BJ (cell line): ENCODE measurements around the gene TET1. TPM values are rescaled to one million over a fixed set of nuclear protein-coding genes. Genes with fewer than 3 reads are reported as not detected.

Experiments
- CTCF ChIA-PET: fragments of 350-600 bp; formaldehyde crosslinking; extraction: SDS; loops from one replicate; lab custom pipeline; 2021; ENCODE audit warnings: antibody characterized with exemption, inconsistent platforms; lab: Yijun Ruan, JAX
- POLR2A ChIA-PET: fragments of 300-600 bp; sonication (Branson Sonifier 250); formaldehyde crosslinking; extraction: SDS; loops from one replicate; lab custom pipeline; 2021; ENCODE audit warnings: antibody characterized with exemption; lab: Charles Lee
- DNase-seq: peaks from one replicate; pipeline ENCODE4 v3.0.0-alpha.2; 2011; ENCODE audit warnings: low read depth
- H3K27me3 ChIP-seq: 2 replicates; pipeline ENCODE4 v1.6.0; 2011; ENCODE audit warnings: low read length; ENCODE audit not compliant: control insufficient read depth, insufficient read depth
- H3K36me3 ChIP-seq: 2 replicates; pipeline ENCODE4 v1.5.1; 2011; ENCODE audit warnings: low read length; ENCODE audit not compliant: control insufficient read depth, insufficient read depth
- H3K4me3 ChIP-seq: 2 replicates; pipeline ENCODE4 v1.5.1; 2011; ENCODE audit warnings: low read depth, mild to moderate bottlenecking, control low read depth, low read length
- polyA plus RNA-seq: library from polyadenylated mRNA; depleted of rRNA; stranded (reverse); fragments of >200 nt; gene quantifications from 2 replicates; pipeline ENCODE4 v1.2.3, GENCODE V29; 2011
- TF ChIP-seq, protein P1 (sequence below): IDR thresholded peaks from 2 replicates; pipeline ENCODE4 v1.5.1; 2011; ENCODE audit warnings: low read depth, mild to moderate bottlenecking, control low read depth, inconsistent platforms, low read length, moderate library complexity; ENCODE audit not compliant: insufficient read depth

TET1 gene
- polyA plus RNA-seq, 1 experiment = 1.1 TPM

DNA sequence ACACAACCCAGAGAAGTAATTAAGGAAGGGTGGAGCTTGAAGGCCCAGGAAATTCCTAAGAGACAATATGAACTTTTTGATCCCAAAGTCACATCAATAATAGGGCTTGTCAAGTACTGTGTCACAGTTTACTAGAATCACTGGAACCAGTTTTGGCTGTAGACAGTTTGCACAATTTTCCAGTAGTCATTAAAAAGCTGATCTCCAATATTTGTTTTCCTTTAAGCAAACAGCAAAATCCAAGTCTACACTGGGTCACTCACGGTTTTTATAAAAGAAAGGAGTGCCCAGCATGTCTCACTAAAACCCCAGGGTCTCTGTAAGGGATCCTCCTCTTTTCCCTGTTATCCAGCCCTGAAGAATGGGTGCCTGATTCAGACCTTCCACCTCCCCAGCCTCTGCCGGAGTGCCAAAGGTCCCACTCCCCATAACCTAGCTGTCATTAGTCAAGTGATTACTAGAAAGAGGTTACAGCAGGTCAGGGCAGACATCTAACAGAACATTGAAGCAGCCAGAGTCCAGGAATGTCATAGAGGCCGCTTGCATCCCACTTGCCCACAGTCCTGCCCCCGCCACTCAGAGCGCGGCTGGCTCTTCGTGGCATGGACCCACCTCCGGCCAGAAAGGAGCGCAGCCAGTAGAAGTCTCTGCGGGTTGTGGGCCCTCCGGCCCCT, 33.4 kb upstream of the TET1 start:
- DNase-seq = no peak

DNA sequence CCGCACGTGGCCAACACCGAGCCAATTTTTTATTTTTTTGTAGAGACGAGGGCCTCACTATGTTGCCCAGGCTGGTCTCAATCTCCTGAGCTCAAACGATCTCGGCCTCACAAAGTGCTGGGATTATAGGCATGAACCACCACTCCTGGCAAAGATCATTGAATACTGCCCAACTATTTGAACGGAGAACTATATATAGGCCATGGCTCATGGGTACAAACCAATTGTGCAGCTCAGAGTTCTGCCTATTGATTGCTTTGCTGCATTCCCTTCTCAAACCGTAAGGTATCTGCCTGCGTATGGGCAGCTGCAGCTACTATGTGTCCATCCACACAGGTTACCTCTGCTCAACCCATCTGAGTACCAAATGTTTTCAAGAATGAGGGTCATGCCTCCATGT, 23.2 kb upstream of the TET1 start:
- ChIA-PET CTCF (no interaction called here), POLR2A (no interaction called here)
- Histone ChIP-seq H3K4me3 (no peak overlapping the region), H3K36me3 (no peaks in the 10 kb centered on the region), H3K27me3 (no peaks in the 10 kb centered on the region)
- TF ChIP-seq, protein P1, sequence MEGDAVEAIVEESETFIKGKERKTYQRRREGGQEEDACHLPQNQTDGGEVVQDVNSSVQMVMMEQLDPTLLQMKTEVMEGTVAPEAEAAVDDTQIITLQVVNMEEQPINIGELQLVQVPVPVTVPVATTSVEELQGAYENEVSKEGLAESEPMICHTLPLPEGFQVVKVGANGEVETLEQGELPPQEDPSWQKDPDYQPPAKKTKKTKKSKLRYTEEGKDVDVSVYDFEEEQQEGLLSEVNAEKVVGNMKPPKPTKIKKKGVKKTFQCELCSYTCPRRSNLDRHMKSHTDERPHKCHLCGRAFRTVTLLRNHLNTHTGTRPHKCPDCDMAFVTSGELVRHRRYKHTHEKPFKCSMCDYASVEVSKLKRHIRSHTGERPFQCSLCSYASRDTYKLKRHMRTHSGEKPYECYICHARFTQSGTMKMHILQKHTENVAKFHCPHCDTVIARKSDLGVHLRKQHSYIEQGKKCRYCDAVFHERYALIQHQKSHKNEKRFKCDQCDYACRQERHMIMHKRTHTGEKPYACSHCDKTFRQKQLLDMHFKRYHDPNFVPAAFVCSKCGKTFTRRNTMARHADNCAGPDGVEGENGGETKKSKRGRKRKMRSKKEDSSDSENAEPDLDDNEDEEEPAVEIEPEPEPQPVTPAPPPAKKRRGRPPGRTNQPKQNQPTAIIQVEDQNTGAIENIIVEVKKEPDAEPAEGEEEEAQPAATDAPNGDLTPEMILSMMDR = no peak
- no peak for DNase-seq

More for the DNA sequence above, 33.4 kb upstream of the TET1 start:
- Histone ChIP-seq H3K27me3 (no peaks in the 10 kb centered on the region), H3K4me3 (peak overlapping the region; percentile 86), H3K36me3 (no peaks in the 10 kb centered on the region; the same call in 1 of the 2 replicates)
- TF ChIP-seq, protein P1 = no peak
- CTCF ChIA-PET = interaction anchor here (0.6 kb wide), 1 partner anchor 371 kb away, joined by 3 read pairs; no protein-coding TSS in a partner anchor
- POLR2A ChIA-PET = no interaction called here

DNA sequence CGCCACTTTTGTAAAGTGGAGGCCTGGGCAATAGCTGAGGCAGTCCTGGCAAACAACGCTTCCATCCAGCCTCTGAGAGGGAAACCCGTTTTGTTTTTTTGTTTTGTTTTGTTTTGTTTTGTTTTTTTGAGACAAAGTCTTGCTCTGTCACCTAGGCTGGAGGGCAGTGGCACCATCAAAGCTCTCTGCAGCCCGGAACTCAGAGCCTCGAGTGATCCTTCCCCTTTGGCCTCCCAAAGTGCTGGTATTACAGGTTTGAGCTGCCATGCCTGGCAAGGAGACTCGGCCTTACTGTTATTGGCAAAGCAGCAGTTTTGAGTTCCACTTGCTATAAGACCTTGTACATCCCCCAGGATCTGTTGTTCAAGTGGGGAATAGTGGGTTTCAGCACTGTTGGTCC, 22.3 kb upstream of the TET1 start:
- Histone ChIP-seq H3K27me3 (no peaks in the 10 kb centered on the region), H3K36me3 (no peaks in the 10 kb centered on the region), H3K4me3 (no peak overlapping the region)
- TF ChIP-seq, protein P1 = no peak
- ChIA-PET CTCF (interaction anchor here (1.9 kb wide), 1 partner anchor 13 kb away, joined by 8 read pairs; no protein-coding TSS in a partner anchor), POLR2A (no interaction called here)
- DNase-seq = no peak

DNA sequence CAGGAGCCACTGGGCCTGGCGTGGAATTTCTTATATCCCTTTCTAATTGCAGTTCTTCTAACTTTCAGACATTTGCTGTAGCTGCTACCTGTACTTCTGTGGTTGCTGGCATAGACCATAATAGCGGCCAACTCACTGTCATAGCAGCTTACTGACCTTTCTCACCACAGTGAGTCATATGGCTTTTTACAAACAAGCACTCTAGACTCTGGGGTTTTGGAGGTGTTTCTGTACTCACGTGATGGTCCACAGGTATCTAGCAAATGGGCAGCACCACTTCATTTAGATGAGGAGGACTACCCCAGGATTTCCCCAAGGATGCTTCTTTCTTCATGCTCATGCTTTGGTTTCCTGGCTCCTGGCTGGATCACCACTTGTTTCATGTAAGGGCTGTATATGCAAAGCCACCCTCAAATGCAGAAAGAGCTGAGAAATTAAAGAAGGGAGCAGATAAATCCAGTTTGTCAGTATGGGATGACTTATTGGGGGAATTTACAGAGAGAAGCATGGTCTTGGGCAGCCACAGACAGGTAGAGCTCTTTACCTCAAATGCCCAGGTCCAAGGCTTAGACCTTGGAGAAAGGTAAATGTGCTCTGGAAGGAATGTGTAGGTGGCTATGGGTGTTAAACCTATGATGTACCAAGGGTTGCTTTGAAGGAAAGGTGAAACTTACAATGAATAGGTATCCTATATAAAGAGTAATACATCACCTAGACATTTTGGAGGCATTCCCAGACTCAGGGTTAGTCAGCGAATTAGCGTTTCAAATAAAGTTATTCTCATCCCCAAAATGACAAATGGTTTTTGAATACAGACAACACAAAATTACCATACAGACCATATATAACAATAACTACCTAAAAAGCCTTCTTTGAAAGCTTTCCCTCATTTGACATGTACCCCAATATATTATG, 16.9 kb upstream of the TET1 start:
- Histone ChIP-seq H3K4me3 (no peak overlapping the region), H3K27me3 (no peaks in the 10 kb centered on the region), H3K36me3 (no peaks in the 10 kb centered on the region)
- TF ChIP-seq, protein P1 = no peak
- CTCF ChIA-PET = interaction anchor here (0.9 to 1.0 kb wide), 2 partner anchors 7 to 131 kb away, joined by 3 to 6 read pairs; no protein-coding TSS in a partner anchor
- POLR2A ChIA-PET = no interaction called here
- no peak for DNase-seq

DNA sequence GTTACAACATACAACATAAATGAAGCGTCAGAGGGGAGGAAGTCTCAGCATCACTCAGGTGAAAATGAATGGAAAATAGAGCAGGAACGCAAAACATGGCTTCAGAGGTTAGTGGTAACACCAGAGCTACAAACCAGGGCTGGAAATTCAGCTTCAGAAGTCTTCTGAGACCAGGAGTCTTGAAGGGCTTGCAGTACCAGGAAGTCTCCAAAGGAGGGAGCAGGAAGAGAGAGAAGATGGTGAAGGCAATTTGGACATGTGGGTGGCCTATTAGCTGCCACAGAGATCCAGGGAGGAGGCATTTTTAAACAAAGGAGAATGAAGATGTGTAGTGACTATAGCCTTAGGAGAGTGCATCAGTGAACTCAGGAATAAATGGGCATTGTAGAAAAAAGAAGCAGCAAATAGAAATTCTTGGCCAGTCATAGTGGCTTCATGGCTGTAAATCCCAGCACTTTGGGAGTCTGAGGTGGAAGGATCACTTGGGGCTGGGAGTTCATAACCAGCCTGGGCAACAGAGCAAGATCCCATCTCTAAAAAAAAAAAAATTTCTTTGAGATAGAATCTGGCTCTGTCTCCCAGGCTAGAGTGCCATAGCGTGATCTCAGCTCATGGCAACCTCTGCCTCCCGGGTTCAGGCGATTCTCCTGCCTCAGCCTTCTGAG, 9.3 kb upstream of the TET1 start:
- H3K27me3 ChIP-seq = no peaks in the 10 kb centered on the region
- CTCF ChIA-PET = interaction anchor here (0.6 to 2.9 kb wide), 30 partner anchors 8 to 1545 kb away, joined by 3 to 21 read pairs (median 4); partner anchors contain the start of genes DDX50 and TET1
- H3K4me3 ChIP-seq = no peak overlapping the region
- H3K36me3 ChIP-seq = no peaks in the 10 kb centered on the region
- DNase-seq = no peak
- POLR2A ChIA-PET = no interaction called here
- TF ChIP-seq, protein P1 = peak; percentile 90
